Measurements from ENCODE around the gene TSN. TPM values are rescaled to one million over a fixed set of nuclear protein-coding genes. Genes with fewer than 3 reads are reported as not detected.

The TSN gene
- total and polyA plus RNA-seq, 9 of the 15 experiments (the other 6 are each of a cell fraction or from before 2014, with no cell fraction given) = 63.2 to 152 (median 95.2) TPM

GRCh38 chr2:121736462-121737336 is 18.8 kb upstream of the TSN start, which contains the start of gene NIFK (continued):
- TF ChIP-seq NFE2L1 (tag; IDR thresholded peaks at IDR 0.05; ENCODE audit: borderline replicate concordance, low read depth) (no peak), E2F8 (IDR thresholded peaks at IDR 0.05; ENCODE audit: low read depth, partially characterized antibody) (peak; percentile 81), FOXM1 (IDR thresholded peaks at IDR 0.05; ENCODE audit: low read depth) (no peak), FOXM1 (CRISPR knock-in tag; IDR thresholded peaks at IDR 0.05; ENCODE audit: low read depth) (no peak), RCOR1 (IDR thresholded peaks at IDR 0.05; ENCODE audit: borderline replicate concordance in 1 of 2, low read depth in 2 of 2, low read length in 2 of 2) (no peak; a peak in 1 of 4 replicates), FOXP1 (CRISPR knock-in tag; IDR thresholded peaks at IDR 0.05) (peak; percentile 83; the same call in 1 of the 2 replicates), XRCC4 (IDR thresholded peaks at IDR 0.05; ENCODE audit: extremely low read depth, insufficient read depth, insufficient read length) (no peak), POLR2G (IDR thresholded peaks at IDR 0.05; ENCODE audit: low read depth, low read length) (peak; percentile 97), NFIC (IDR thresholded peaks at IDR 0.05) (0 out of 2 replicates have a peak, but pooled peaks have one; percentile 9), ZNF778 (CRISPR knock-in tag; IDR thresholded peaks at IDR 0.05) (no peak), ZMIZ1 (IDR thresholded peaks at IDR 0.05; ENCODE audit: low read depth in 2 of 2, low read length in 2 of 2) (no peak), ZBTB1 (CRISPR knock-in tag; IDR thresholded peaks at IDR 0.05; ENCODE audit: borderline replicate concordance, low read depth) (0 out of 2 replicates have a peak, but pooled peaks have one; percentile 35), RBM14 (IDR thresholded peaks at IDR 0.05; ENCODE audit: borderline replicate concordance, insufficient read depth, low read depth, low read length) (no peak), ELF4 (CRISPR knock-in tag; IDR thresholded peaks at IDR 0.05) (peak; percentile 77; the same call in 1 of the 2 replicates), ZNF280A (IDR thresholded peaks at IDR 0.05; ENCODE audit: low read depth, partially characterized antibody) (no peak)
